GM19193 (cell line): Measurements from ENCODE around the gene KRT33B.
"Not testable (repeated sequence)": the region's sequence is repeated elsewhere in the genome, so short reads cannot be mapped to it uniquely, and the experiment has no call there.

Experiments
- POLR2A ChIP-seq: IDR thresholded peaks from 4 replicates; pipeline ENCODE4 v1.6.1; 2011; ENCODE audit not compliant: insufficient read depth, insufficient read length; ENCODE audit errors: extremely low read depth

KRT33B gene

DNA sequence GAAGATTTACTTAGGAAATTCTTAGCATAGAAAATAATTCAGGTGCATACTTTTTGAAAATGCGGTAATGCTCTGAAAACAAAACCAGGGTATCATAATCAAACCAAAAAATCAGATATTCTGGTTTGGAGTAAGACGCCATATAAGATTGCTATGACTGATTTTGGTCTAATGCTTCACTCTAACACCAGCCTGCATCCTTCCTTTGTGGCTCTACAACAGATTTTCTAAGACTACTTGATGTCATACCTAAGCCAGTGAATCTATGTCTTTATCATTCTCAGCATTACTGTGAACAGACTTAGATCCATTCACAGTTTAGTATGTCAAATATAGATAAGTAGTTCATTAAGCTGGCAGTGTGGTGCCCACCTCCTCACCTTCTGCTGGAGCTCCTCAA, 590 bp downstream of the KRT33B start:
- no peak for TF ChIP-seq POLR2A

DNA sequence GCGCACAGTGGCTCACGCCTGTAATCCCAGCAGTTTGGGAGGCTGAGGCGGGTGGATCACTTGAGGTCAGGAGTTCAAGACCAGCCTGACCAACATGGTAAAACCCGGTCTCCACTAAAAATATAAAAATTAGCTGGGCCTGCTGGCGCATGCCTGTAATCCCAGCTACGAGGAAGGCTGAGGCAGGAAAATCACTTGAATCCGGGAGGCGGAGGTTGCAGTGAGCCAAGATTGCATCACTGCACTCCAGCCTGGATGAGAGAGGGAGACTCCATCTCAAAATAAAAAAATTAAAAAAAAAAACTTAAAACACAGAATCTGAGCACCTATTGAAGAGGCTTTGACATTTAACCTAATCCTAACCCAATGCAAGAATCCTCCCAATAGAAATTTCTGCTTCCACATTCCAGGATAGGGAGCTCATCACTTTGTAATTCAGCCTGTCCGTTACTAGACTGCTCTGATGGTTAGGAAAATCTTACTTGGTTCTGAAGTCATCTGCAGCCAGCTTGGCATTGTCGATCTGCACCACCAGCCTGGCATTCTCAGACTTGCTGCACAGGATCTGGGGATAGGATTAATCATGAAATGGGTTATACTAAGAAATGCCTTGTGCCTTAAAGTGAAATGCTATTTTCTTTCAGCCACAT, 2.1 kb downstream of the KRT33B start:
- TF ChIP-seq POLR2A: no peak

DNA sequence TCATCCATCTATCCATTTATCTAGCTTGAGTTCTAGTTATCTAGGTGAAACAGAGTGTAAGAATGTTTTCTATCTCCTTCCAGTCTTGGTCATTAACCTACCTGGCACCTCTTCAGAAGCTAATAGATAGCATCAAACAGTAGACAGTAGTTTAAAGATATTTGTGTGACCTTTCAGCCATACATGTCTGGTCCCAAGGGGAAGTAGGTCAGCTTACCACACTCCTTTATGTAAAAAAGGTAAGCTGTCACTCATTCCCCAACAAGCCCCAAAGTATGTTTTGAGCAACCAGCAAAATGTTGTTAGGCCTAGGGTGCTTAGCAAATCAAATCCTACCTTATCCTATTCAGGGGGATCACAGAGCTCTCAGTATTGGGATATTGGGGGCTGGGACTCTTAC, 3.5 kb downstream of the KRT33B start:
- TF ChIP-seq POLR2A: no peak

DNA sequence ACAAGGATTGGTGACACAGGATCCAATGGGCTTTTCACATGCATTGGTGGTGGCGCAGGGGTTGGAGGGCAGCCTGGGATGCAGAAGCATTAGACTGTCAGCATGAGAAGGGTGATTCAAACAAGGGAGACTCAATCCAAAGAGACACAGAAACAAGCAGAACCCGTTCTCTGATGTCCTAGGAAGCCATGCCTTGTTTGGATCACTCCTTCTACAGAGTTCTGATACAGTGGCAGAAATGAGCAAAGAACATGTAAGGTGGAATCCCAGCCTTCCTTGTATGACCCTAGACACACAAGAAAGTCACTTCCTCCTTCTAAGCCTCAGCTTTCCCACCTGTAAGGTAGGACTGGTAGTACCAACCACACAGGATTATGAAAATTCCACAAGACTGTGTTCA, 5.7 kb downstream of the KRT33B start:
- TF ChIP-seq POLR2A: no peak

DNA sequence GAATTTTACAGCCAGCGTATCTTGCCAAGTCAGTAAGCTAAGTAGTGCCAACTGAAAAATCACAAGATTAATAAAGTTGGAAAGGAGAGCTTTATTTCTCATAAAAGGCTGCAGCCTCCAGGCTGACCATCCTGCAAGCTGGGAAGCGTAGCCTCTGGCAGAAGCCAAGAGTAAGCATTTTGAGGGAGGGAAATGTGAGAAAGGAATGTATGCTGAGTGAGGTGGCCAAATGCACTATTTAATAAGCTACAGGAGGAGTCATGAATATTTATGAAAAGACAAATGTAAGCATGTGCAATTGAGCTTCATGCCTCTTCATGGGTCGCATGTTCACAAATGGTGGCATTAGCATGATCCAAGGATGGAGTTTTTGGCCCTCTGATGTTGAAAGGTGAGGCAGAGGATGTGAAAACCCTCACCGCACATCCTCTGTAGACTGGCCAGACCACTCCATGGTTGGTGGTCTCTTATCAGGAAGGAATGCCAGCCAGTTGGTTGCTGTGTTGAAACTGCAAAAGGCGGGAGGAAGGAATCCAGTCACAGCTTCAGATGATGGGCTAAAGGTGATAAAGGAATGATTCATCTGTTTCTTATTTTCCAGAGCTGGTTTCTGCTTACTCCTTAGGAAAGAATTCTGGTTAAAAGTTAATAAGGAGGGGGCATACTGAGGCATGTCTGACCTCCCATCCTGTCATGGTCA, 9.2 kb downstream of the KRT33B start:
- TF ChIP-seq POLR2A: no peak

DNA sequence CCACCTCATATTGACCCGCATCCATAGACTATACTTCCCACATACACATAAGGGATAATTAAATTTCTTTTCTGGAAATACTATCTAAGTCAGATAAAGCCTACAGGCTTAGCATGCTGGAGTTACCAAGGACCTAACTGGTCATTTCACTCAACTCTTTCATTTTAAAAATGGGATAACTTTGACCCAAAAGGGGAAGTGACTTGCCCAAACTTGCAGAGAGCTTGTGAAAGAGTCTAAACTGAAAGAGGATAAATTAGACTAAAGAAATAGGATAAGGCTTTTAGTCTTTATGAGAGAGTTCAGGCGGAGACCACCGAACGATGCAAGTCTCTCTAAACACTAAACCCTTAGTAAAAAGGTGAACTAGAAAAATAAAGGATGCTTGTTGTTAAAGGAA, 15.1 kb downstream of the KRT33B start:
- no peak for TF ChIP-seq POLR2A

DNA sequence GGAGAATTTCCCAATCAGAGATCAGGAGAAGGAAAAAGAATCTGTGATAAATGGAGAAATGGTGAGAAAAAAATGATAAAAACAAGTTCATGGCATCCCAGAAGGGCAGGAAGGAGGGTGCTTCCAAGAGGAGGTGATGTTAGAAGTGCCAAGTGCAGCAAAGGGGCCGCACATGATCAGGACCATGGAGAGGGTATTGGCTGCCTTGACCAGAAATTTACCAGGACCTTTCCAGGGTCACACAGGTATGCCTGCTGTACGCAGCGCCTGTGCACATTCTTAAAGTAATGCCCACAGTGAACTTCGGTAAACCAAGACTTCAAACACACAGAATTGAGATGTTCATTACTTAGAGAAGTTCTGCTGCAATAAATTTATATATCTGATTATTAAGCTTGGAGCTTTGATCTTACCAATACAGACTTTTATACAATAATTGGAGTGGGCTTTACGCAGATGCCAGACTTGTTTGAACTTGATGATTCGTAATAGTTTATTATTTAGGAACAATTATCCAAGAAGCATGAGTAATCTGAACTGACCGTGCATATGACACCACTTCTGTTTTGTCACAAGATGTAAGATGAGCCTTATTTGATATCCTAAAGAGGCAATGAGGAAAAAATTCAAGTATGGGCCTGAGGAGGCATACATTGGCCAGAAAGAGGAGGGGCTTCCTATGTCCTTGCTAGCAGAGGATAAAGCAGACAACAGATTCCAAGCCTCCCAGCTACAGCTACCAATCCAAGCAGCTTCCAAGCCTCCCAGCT, 16.8 kb downstream of the KRT33B start:
- no peak for TF ChIP-seq POLR2A

DNA sequence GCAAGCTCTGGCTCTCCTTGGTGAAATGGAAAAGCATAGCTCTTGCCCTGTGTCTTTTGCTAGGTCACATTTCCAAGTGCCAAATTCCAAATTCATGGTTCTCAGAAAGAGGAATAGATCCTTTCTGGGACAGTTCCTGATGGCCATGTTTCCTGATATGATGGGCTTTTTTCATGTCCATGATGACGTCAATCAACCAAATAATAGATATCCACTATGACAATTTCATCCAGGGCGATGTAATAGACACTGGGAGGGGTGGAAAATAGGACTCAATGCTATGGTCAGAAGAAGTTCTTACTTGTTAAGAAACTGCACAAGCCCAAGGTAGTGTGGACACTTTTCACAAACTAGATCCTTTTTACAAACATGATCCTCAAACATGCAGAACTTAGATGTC, 18.4 kb downstream of the KRT33B start:
- no peak for TF ChIP-seq POLR2A

DNA sequence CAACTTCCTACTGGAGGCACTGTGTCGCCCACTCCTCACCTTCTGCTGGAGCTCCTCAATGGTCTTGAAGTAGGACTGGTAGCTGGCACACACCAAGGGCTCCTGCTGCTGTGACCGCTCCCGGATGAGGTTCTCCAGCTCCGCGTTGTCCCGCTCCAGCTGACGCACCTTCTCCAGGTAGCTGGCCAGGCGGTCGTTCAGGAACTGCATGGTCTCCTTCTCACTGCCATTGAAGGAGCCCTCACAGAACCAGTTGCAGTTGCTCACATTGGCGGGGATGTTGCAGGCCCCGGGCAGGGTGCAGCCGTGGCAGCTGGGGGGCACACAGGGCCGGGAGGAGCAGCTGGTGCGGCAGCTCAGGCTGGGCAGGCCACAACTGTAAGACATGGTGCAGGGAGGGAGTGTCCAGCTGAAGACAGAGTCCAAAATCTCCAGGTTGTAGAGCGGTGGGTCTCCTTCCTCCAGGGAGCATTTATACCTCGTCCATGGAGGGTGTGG, 19.2 kb downstream of the KRT33B start, which contains the start of gene KRT33A:
Gene KRT33A (minus strand): TSS at position 448 of the 498 bp plus-strand sequence. CDS start 61 bp downstream, at position 387.
- not testable (repeated sequence) for TF ChIP-seq POLR2A

DNA sequence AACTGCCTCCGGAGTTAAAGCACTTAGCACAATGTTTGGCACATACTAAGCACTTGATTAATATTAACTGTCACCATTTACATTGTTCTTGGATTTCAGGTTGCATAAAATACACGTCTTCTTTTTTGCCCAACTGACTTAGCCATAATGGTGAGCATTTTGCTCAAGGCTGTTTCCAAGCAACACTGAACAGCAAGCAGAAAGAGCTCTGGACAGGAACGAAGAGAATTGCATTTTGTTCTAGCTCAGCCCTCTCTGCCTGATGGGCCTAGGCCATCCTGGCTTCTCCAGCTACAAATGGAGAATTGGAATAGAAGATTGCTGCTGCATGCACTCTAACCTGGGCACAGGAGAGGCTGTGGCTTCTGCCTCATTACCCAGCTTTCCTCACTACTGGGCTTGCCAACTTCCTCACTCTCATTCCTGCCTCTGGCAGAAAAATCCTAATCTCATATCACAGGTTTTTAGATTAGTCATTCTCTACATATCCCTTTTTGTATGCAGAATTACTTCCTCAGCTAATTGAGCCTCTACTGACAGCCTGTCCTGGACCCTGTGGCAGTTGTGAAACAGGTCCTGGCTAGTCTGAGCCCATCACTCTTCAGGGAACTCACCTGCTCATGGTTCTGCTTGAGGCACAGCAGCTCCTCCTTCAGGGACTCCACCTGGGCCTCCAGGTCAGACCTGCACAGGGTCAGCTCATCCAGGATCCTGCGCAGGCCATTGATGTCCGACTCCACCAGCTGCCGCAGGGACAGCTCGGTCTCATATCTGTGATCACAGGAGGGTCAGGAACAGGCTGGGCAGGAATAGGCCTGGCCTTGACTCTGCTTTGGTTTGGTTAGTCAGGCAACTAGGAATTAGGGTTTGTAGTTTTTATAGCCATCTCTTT, 21.5 kb downstream of the KRT33B start:
- TF ChIP-seq POLR2A: no peak

DNA sequence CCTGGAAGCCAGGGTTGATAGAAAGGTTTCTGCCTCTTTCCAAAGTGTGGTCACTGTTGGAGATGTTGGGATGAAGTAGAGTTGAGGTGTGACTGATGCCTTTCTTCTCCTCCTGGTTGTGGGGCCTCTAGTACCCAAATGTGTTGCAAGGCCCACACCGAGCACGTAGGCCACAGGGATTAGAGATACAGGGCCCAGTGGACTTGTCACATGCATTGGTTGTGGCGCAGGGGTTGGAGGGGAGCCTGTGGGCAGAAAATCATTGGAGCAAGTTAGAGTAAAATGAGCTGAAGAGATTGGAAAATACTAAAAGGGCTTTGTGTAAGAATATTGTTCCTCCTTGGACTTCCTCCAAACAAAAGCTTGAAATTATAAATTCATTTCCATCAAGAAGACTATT, 23.6 kb downstream of the KRT33B start:
- no peak for TF ChIP-seq POLR2A

DNA sequence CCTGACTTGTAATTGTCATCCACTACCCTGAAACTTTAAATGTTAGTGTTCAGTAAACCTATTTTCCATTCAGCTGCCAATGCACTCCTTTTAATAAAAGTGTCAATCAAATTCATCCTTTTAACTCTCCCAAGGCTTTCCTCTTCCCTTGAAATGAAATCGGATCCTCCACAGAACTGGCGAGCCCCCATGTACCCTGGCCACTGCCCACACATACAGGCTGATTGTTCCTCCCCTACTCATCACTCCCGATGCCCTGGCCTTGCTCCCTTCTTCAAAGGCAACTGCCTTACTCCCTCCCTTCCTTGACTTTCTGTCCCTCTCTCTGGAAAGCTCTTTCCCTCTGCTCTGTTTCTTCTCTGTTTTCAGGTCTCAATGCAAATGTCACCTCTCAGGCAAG, 26.6 kb downstream of the KRT33B start:
- TF ChIP-seq POLR2A: no peak

DNA sequence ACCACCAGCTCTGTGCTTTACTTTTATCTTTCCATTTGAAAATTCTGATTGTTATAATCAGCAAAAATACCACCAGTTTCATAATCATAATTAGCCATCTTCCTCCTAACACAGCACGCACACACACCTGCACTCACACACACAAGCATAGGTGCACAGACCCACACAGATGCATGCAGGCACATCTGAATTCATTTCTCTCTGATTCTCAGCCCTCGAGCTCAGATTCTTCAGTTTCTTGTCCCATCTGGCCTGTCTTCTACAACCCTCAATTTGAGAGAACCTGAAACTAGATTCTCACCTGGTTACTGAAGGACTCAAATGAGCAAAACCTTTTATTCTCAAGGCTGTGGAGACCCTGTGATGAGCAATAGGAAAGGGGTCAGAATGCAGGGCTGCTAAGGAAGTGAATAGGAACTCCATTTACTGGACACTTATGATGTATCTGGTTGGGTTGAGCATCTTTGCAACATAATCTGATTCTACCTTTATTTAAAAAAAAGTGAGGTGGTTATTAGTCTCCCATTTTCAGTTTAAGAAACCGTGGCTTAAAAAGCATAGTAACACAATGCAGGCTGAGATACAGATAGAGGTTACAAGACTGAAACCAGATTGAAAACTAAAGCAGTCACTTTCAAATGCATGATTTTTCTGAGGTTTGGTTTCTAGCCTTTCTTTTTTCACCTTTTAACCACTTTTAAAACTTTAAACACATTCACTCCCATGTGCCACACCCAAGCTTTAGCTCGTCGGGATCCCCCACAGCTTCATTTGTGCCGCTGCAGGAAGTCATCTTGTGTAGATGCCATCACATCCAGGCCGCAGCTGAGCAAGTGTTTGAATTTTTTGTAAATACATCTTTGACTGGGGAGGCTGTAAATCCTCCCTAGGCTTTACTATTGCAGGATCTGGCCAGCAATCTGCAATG, 28.4 kb downstream of the KRT33B start:
- TF ChIP-seq POLR2A: no peak

DNA sequence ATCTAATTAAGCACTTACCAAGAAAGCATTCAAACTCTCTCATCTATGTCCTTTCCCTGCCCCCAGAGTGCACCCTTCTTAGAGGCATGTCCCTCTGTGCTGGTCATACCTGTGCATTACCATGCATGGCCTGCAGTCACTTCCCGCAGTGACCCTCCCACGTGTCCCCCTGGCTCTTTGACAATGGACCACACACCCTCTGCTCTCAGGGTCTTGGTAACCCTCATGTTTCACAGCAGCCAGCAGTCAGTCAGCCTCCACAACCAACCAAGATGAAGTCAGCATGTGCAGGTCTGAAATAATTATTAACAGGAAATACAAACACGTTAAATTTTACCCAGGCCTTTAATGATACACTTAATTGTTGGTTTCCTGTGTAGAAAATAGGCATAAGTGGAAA, 29.1 kb downstream of the KRT33B start:
- no peak for TF ChIP-seq POLR2A

DNA sequence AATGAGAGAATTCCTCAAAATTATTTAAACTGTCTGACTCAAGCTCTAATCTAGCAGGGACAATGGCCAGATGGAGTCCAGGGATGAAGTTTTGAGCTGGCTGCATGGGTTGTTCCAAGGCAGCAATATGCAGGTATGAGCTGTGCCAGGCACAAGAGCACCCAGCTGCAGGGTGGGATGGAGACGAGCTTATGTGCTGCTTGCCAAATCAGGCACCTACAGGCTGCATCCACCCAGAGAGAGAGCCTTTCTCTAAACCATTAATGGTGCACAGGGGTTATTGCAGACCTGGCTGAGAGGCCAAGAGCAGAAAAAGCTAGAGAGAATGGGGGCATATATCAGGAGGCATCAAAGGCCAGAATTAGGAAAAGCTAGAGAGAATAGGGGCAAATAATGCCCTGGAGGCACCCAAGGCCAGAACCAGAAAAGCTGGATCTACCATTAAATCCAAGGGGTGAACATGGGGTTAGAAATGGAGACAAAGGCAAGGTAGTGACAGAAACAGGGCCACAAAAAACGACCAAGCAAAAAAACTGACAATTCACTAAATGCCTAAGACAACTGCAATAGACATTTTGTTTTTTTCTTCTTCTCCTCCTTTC, 29.9 kb downstream of the KRT33B start:
- no peak for TF ChIP-seq POLR2A
